ENCODE measurements around the gene PRF1.
"Not testable (repeated sequence)": the region's sequence is repeated elsewhere in the genome, so short reads cannot be mapped to it uniquely, and the experiment has no call there.

PRF1 gene

GRCh38 chr10:70594161-70594560 is 8.4 kb downstream of the PRF1 start:
- in situ Hi-C loops (cut with HindIII; ENCODE audit: low sequenced_read_pairs): no loop called here

GRCh38 chr10:70593513-70593890 is 9.0 kb downstream of the PRF1 start:
- in situ Hi-C loops (cut with HindIII; ENCODE audit: low sequenced_read_pairs): no loop called here

GRCh38 chr10:70592746-70593512 is 9.6 kb downstream of the PRF1 start:
- in situ Hi-C loops (cut with HindIII; ENCODE audit: low sequenced_read_pairs): no loop called here

- in situ Hi-C loops (cut with HindIII; ENCODE audit: low sequenced_read_pairs): no loop called here
Observed at GRCh38 chr10:70592186-70592735, 10.3 kb downstream of the PRF1 start.

GRCh38 chr10:70590655-70591416 is 11.7 kb downstream of the PRF1 start:
- in situ Hi-C loops (cut with HindIII; ENCODE audit: low sequenced_read_pairs): no loop called here

- in situ Hi-C loops (cut with HindIII; ENCODE audit: low sequenced_read_pairs): no loop called here
Observed at GRCh38 chr10:70589762-70590654, 12.5 kb downstream of the PRF1 start.

- in situ Hi-C loops (cut with HindIII; ENCODE audit: low sequenced_read_pairs): no loop called here
Observed at GRCh38 chr10:70588859-70589570, 13.5 kb downstream of the PRF1 start.

- in situ Hi-C loops (cut with HindIII; ENCODE audit: low sequenced_read_pairs): no loop called here
Observed at GRCh38 chr10:70588255-70588654, 14.3 kb downstream of the PRF1 start.

GRCh38 chr10:70587045-70587658 is 15.4 kb downstream of the PRF1 start:
- in situ Hi-C loops (cut with HindIII; ENCODE audit: low sequenced_read_pairs): no loop called here

- in situ Hi-C loops (cut with HindIII; ENCODE audit: low sequenced_read_pairs): no loop called here
Observed at GRCh38 chr10:70586348-70586930, 16.1 kb downstream of the PRF1 start.

GRCh38 chr10:70585578-70586169 is 16.9 kb downstream of the PRF1 start:
- in situ Hi-C loops (cut with HindIII; ENCODE audit: low sequenced_read_pairs): no loop called here

- in situ Hi-C loops (cut with HindIII; ENCODE audit: low sequenced_read_pairs): no loop called here
Observed at GRCh38 chr10:70584909-70585544, 17.5 kb downstream of the PRF1 start.

- in situ Hi-C loops (cut with HindIII; ENCODE audit: low sequenced_read_pairs): no loop called here
Observed at GRCh38 chr10:70584366-70584765, 18.2 kb downstream of the PRF1 start.

GRCh38 chr10:70583669-70584037 is 18.9 kb downstream of the PRF1 start:
- in situ Hi-C loops (cut with HindIII; ENCODE audit: low sequenced_read_pairs): no loop called here

GRCh38 chr10:70582793-70583668 is 19.5 kb downstream of the PRF1 start:
- in situ Hi-C loops (cut with HindIII; ENCODE audit: low sequenced_read_pairs): no loop called here

- in situ Hi-C loops (cut with HindIII; ENCODE audit: low sequenced_read_pairs): not testable (repeated sequence)
Observed at GRCh38 chr10:70581176-70581575, 21.4 kb downstream of the PRF1 start.

GRCh38 chr10:70579234-70580002 is 23.1 kb downstream of the PRF1 start:
- in situ Hi-C loops (cut with HindIII; ENCODE audit: low sequenced_read_pairs): no loop called here
